Transverse colon (tissue), 4 donors: ENCODE measurements around the gene JADE2. TPM values are rescaled to one million over a fixed set of nuclear protein-coding genes. Genes with fewer than 3 reads are reported as not detected.
"Not testable (repeated sequence)": the region's sequence is repeated elsewhere in the genome, so short reads cannot be mapped to it uniquely, and the experiment has no call there.

Source experiments
- DNase-seq: peaks from one replicate; pipeline ENCODE4 v3.0.0-alpha.2; 2019
- H3K27ac ChIP-seq, 4 donors: fragments of 200-600 bp; sonication (generic); 2 replicates each; pipeline ENCODE4 v1.5.1; 2016 to 2018; ENCODE audit warnings: inconsistent platforms in 4 of 4
- H3K27me3 ChIP-seq: fragments of 200-600 bp; sonication (generic); 2 replicates; pipeline ENCODE4 v1.5.1; 2017; ENCODE audit warnings: inconsistent platforms
- H3K36me3 ChIP-seq, 4 donors: fragments of 200-600 bp; sonication (generic); 2 replicates each; pipeline ENCODE4 v1.5.1; 2017 to 2019; ENCODE audit warnings: inconsistent platforms in 4 of 4
- H3K4me1 ChIP-seq, 4 donors: fragments of 200-600 bp; sonication (generic); 2 replicates each; pipeline ENCODE4 v1.5.1; 2017 to 2020; ENCODE audit warnings: inconsistent platforms in 4 of 4
- H3K4me3 ChIP-seq, 4 donors: fragments of 200-600 bp; sonication (generic); 1 replicate in 1 of 4; 2 replicates in 3 of 4; pipeline versions ENCODE4 v1.5.1 to v1.6.1; 2017 to 2019; ENCODE audit warnings: inconsistent platforms in 4 of 4
- H3K9me3 ChIP-seq, 2 donors: fragments of 200-600 bp; sonication (generic); 2 replicates each; pipeline ENCODE4 v1.5.1; 2017 to 2019; ENCODE audit warnings: inconsistent platforms in 2 of 2
- CTCF ChIP-seq, 5 experiments: fragments of 200-600 bp in 3 of 5; fragments of 450-650 bp in 2 of 5; sonication (generic) in 3 of 5; IDR thresholded peaks; 1 replicate in 2 of 5; 2 replicates in 3 of 5; pipeline ENCODE4 v1.5.1; 2016 to 2017; ENCODE audit warnings: antibody characterized with exemption in 5 of 5, inconsistent platforms in 3 of 5, mild to moderate bottlenecking in 2 of 5, moderate library complexity in 1 of 5
- EP300 ChIP-seq: sonication (generic); formaldehyde crosslinking; IDR thresholded peaks from one replicate; pipeline ENCODE4 v1.6.1; 2017; ENCODE audit warnings: antibody characterized with exemption, low read depth
- POLR2A ChIP-seq: fragments of 450-650 bp; IDR thresholded peaks from one replicate; pipeline ENCODE4 v1.6.1; 2016; ENCODE audit warnings: antibody characterized with exemption, mild to moderate bottlenecking, moderate library complexity
- POLR2AphosphoS5 ChIP-seq, 3 donors: sonication (generic); formaldehyde crosslinking; IDR thresholded peaks; one replicate each; pipeline ENCODE4 v1.6.1; 2016; ENCODE audit warnings: antibody characterized with exemption in 3 of 3
- WGBS, 2 donors: methylation state at CpG; one replicate each; pipeline ENCODE4 v1.1.5; 2018; ENCODE audit warnings: low coverage in 1 of 2; 5-methylcytosine and 5-hydroxymethylcytosine counted together
- in situ Hi-C, 4 donors: fragments of 200-750 bp; cut with MboI; loops; one replicate each; pipeline versions ENCODE4 v1.15.0 to v1.15.1; 2017; ENCODE audit warnings: low sequenced_read_pairs in 3 of 4, low pct_ligation_motif_present in 1 of 4, low pct_unique_long_range_greater_than_20kb in 1 of 4
- intact Hi-C: fragments of 100-400 bp; cut with DNase I; formaldehyde crosslinking; loops from one replicate; pipeline ENCODE4 v1.15.1; 2023; ENCODE audit warnings: low total_unique reads
- total RNA-seq, 4 donors: library from RNA; depleted of rRNA; stranded (reverse); fragments of >200 nt; gene quantifications; one replicate each; pipeline ENCODE4 v1.1.0, GENCODE V29; 2016

Gene JADE2
- total RNA-seq, 4 donors from 2014 or later = 36.6 to 50.1 (median 41.4) TPM

GRCh38 chr5:134594797-134595457 lies 69.5 kb downstream of the JADE2 start:
- in situ Hi-C loops (loop anchor here in 1 of 4 donors (25.0 kb wide), 2 partner anchors 183 to 408 kb away; partner anchors contain the start of genes CDKN2AIPNL and SKP1), intact Hi-C loops (no loop called here)
- Histone ChIP-seq H3K27ac (no peak overlapping the region), H3K27me3 (no peaks in the 10 kb centered on the region), H3K4me1 (peaks cover 0 to 9% (median 3%) of the 10 kb centered on the region in 4 donors), H3K4me3 (no peak overlapping the region), H3K36me3 (no peaks in the 10 kb centered on the region), H3K9me3 (no peaks in the 10 kb centered on the region)
- TF ChIP-seq EP300 (no peak), POLR2AphosphoS5 (IDR thresholded peaks at IDR 0.05) (no peak), POLR2A (no peak), CTCF (IDR thresholded peaks at IDR 0.05) (no peak)
- 85 to 88% methylated on average over 3 of the region's 3 CpGs for WGBS, 2 donors
- DNase-seq = no peak

GRCh38 chr5:134595458-134595838 lies 70.0 kb downstream of the JADE2 start:
- no peaks in the 10 kb centered on the region for H3K9me3 ChIP-seq
- TF ChIP-seq EP300 = no peak
- no peak for TF ChIP-seq POLR2A
- TF ChIP-seq CTCF (IDR thresholded peaks at IDR 0.05) = no peak
- TF ChIP-seq POLR2AphosphoS5 (IDR thresholded peaks at IDR 0.05) = no peak
- peaks cover 0 to 9% (median 3%) of the 10 kb centered on the region in 4 donors for H3K4me1 ChIP-seq
- in situ Hi-C loops = loop anchor here in 1 of 4 donors (25.0 kb wide), 2 partner anchors 183 to 408 kb away; partner anchors contain the start of genes CDKN2AIPNL and SKP1
- 68 to 73% methylated on average over 3 of the region's 3 CpGs for WGBS, 2 donors
- H3K27ac ChIP-seq = no peak overlapping the region
- intact Hi-C loops = no loop called here
- H3K27me3 ChIP-seq = no peaks in the 10 kb centered on the region
- H3K4me3 ChIP-seq = no peak overlapping the region
- no peak for DNase-seq
- no peaks in the 10 kb centered on the region for H3K36me3 ChIP-seq

- H3K27me3 ChIP-seq, H3K4me1 ChIP-seq, DNase-seq, H3K4me3 ChIP-seq, H3K36me3 ChIP-seq, intact Hi-C loops, H3K9me3 ChIP-seq, H3K27ac ChIP-seq: not testable (repeated sequence)
- whole genome bisulfite sequencing, 2 donors = 84 to 100% methylated on average over 3 of the region's 3 CpGs
- in situ Hi-C loops = loop anchor here in 1 of 4 donors (25.0 kb wide), 2 partner anchors 188 to 413 kb away; partner anchors contain the start of genes CDKN2AIPNL and SKP1
These were observed 74.3 kb downstream of the JADE2 start for GRCh38 chr5:134599820-134600219.

- Histone ChIP-seq H3K27me3 (no peaks in the 10 kb centered on the region), H3K4me1 (no peaks in the 10 kb centered on the region), H3K4me3 (no peak overlapping the region), H3K27ac (no peak overlapping the region), H3K36me3 (peaks cover 0 to 14% (median 5%) of the 10 kb centered on the region in 4 donors), H3K9me3 (no peaks in the 10 kb centered on the region)
- no peak for DNase-seq
- 61 to 72% methylated on average over 2 to 3 of the region's 3 CpGs for WGBS, 2 donors
- in situ Hi-C loops (no loop called here), intact Hi-C loops (no loop called here)
- no peak for TF ChIP-seq CTCF (IDR thresholded peaks at IDR 0.05)
- TF ChIP-seq EP300 = no peak
- no peak for TF ChIP-seq POLR2AphosphoS5 (IDR thresholded peaks at IDR 0.05)
- no peak for TF ChIP-seq POLR2A
These were observed 75.1 kb downstream of the JADE2 start for GRCh38 chr5:134600600-134600999.
